ENCODE results near the gene IMP4.

- no peak for TF ChIP-seq ZNF274 (IDR thresholded peaks at IDR 0.05; ENCODE audit: low read depth, low read length)
- TF ChIP-seq, protein P1, sequence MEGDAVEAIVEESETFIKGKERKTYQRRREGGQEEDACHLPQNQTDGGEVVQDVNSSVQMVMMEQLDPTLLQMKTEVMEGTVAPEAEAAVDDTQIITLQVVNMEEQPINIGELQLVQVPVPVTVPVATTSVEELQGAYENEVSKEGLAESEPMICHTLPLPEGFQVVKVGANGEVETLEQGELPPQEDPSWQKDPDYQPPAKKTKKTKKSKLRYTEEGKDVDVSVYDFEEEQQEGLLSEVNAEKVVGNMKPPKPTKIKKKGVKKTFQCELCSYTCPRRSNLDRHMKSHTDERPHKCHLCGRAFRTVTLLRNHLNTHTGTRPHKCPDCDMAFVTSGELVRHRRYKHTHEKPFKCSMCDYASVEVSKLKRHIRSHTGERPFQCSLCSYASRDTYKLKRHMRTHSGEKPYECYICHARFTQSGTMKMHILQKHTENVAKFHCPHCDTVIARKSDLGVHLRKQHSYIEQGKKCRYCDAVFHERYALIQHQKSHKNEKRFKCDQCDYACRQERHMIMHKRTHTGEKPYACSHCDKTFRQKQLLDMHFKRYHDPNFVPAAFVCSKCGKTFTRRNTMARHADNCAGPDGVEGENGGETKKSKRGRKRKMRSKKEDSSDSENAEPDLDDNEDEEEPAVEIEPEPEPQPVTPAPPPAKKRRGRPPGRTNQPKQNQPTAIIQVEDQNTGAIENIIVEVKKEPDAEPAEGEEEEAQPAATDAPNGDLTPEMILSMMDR (IDR thresholded peaks at IDR 0.05 in 2 of 3, conservative IDR thresholded peaks at IDR 0.05 in 1 of 3; ENCODE audit: borderline replicate concordance in 1 of 3, insufficient read depth in 1 of 3, low read depth in 2 of 3, low read length in 2 of 3) = no peak
These were observed 3.5 kb downstream of the IMP4 start for GRCh38 chr2:130346041-130346740.

Measured in HCT116 (cell line).